HepG2 (cell line): ENCODE measurements around the gene REPIN1. TPM values are rescaled to one million over a fixed set of nuclear protein-coding genes. Genes with fewer than 3 reads are reported as not detected.
A peak's percentile ranks its signal among the peaks of the same experiment; 100 is the strongest.

Experiments used
- AFF4 ChIP-seq: sonication (generic); formaldehyde crosslinking; IDR thresholded peaks from 2 replicates; pipeline ENCODE4 v1.4.0; 2020; ENCODE audit warnings: missing genetic modification reagents
- AGO1 ChIP-seq: fragments of 200-400 bp; formaldehyde crosslinking; IDR thresholded peaks from 2 replicates; pipeline ENCODE4 v1.6.1; 2017; ENCODE audit warnings: mild to moderate bottlenecking, low read depth, low read length, moderate library complexity; ENCODE audit not compliant: poor library complexity, severe bottlenecking
- HMGXB3 ChIP-seq: sonication (generic); formaldehyde crosslinking; IDR thresholded peaks from 2 replicates; pipeline ENCODE4 v1.4.0; 2020; ENCODE audit warnings: missing genetic modification reagents, borderline replicate concordance
- IRF1 ChIP-seq: sonication (generic); formaldehyde crosslinking; IDR thresholded peaks from 2 replicates; pipeline ENCODE4 v1.4.0; 2020; ENCODE audit warnings: low read depth, mild to moderate bottlenecking, missing genetic modification reagents
- KAT2B ChIP-seq: fragments of 150-350 bp; IDR thresholded peaks from 2 replicates; pipeline ENCODE4 v1.6.1; 2014; ENCODE audit warnings: low read depth, low read length, borderline replicate concordance
- PAX8 ChIP-seq: sonication (generic); formaldehyde crosslinking; IDR thresholded peaks from 2 replicates; pipeline ENCODE4 v1.8.0; 2022; ENCODE audit warnings: mild to moderate bottlenecking, missing genetic modification reagents, borderline replicate concordance
- RORA ChIP-seq: sonication (generic); formaldehyde crosslinking; IDR thresholded peaks from 2 replicates; pipeline ENCODE4 v1.5.0; 2020; ENCODE audit warnings: mild to moderate bottlenecking, missing genetic modification reagents, moderate library complexity
- TCF12 ChIP-seq, 2 experiments: fragments of 450-650 bp in 1 of 2; sonication (generic) in 1 of 2; formaldehyde crosslinking in 1 of 2; IDR thresholded peaks; 2 replicates each; pipeline versions ENCODE4 v1.6.1 to v1.8.0; 2017 to 2022; ENCODE audit warnings: antibody characterized with exemption in 1 of 2, mild to moderate bottlenecking in 1 of 2, missing genetic modification reagents in 1 of 2, moderate library complexity in 1 of 2
- ZBTB20 ChIP-seq: sonication (generic); formaldehyde crosslinking; IDR thresholded peaks from 2 replicates; pipeline ENCODE4 v1.8.1; 2023; ENCODE audit warnings: missing genetic modification reagents, low read depth, mild to moderate bottlenecking, borderline replicate concordance
- ZFP91 ChIP-seq: sonication (generic); formaldehyde crosslinking; IDR thresholded peaks from 2 replicates; pipeline ENCODE4 v1.9.0; 2022; ENCODE audit warnings: missing genetic modification reagents, mild to moderate bottlenecking, borderline replicate concordance
- ZNF432 ChIP-seq: sonication (generic); formaldehyde crosslinking; IDR thresholded peaks from 2 replicates; pipeline ENCODE4 v1.5.0; 2020; ENCODE audit warnings: missing genetic modification reagents, mild to moderate bottlenecking, borderline replicate concordance
- ZNF772 ChIP-seq: sonication (generic); formaldehyde crosslinking; IDR thresholded peaks from 2 replicates; pipeline ENCODE4 v1.5.0; 2020; ENCODE audit warnings: mild to moderate bottlenecking, missing genetic modification reagents
- ZNF83 ChIP-seq: sonication (generic); formaldehyde crosslinking; IDR thresholded peaks from 2 replicates; pipeline ENCODE4 v1.4.0; 2020; ENCODE audit warnings: missing genetic modification reagents, mild to moderate bottlenecking, borderline replicate concordance
- ZUFSP ChIP-seq: sonication (generic); formaldehyde crosslinking; IDR thresholded peaks from 2 replicates; pipeline ENCODE4 v1.9.0; 2021; ENCODE audit warnings: missing genetic modification reagents, mild to moderate bottlenecking, borderline replicate concordance
- polyA plus RNA-seq, 8 experiments: library from polyadenylated mRNA; depleted of rRNA in 3 of 8; stranded (reverse) in 7 of 8; unstranded in 1 of 8; fragments of >200 nt; fragmentation: Illumina TruSeq in 4 of 8; extraction: Trizol in 4 of 8; gene quantifications; 2 replicates each; pipeline versions ENCODE4 v1.2.1 to v1.2.3, GENCODE V29; 2011 to 2016; ENCODE audit warnings: low read depth in 4 of 8, missing spikeins in 1 of 8, mixed read lengths in 1 of 8; ENCODE audit not compliant: insufficient read depth in 1 of 8
- total RNA-seq, 5 experiments: library from RNA; depleted of rRNA; stranded (reverse); fragments of >200 nt; fragmentation: Illumina TruSeq; extraction: Trizol; gene quantifications; 2 replicates each; pipeline ENCODE4 v1.2.3, GENCODE V29; 2016; ENCODE audit warnings: low read depth in 1 of 5

The REPIN1 gene
- total and polyA plus RNA-seq, 2 of the 13 experiments (the other 11 are each of a cell fraction or from before 2014, with no cell fraction given): 69.9 to 108 TPM

GRCh38 chr7:150383710-150384397 is 15.2 kb downstream of the REPIN1 start (continued):
- TF ChIP-seq ZNF772 (CRISPR knock-in tag): peak; percentile 93; the same call in 1 of the 2 replicates
- no peak for TF ChIP-seq ZUFSP (CRISPR knock-in tag)
- TF ChIP-seq IRF1 (CRISPR knock-in tag): no peak
- TF ChIP-seq ZBTB20: no peak
- no peak; the same call in 1 of the 2 replicates for TF ChIP-seq ZNF83 (CRISPR knock-in tag)
- TF ChIP-seq HMGXB3: peak; percentile 26; the same call in 1 of the 2 replicates
- no peak for TF ChIP-seq AFF4 (CRISPR knock-in tag)
- no peak for TF ChIP-seq ZNF432
- peak; percentile 85 for TF ChIP-seq ZFP91
- no peak for TF ChIP-seq AGO1
- no peak for TF ChIP-seq KAT2B
- TF ChIP-seq TCF12 (IDR thresholded peaks at IDR 0.05): no peak
- TF ChIP-seq TCF12 (CRISPR knock-in tag; IDR thresholded peaks at IDR 0.05): no peak
- TF ChIP-seq RORA: no peak
- no peak for TF ChIP-seq PAX8 (CRISPR knock-in tag)
